ENCODE measurements around the gene DUS2.
A peak's percentile ranks its signal among the peaks of the same experiment; 100 is the strongest.
"Not testable (repeated sequence)": the region's sequence is repeated elsewhere in the genome, so short reads cannot be mapped to it uniquely, and the experiment has no call there.

Gene DUS2

GRCh38 chr16:67996666-67997065 is 26.4 kb upstream of the DUS2 start:
- no peak overlapping the region for H3K27ac ChIP-seq
- no peak for TF ChIP-seq CTCF (IDR thresholded peaks at IDR 0.05; ENCODE audit: low read depth, low read length, missing control alignments)
- DNase-seq: no peak
- in situ Hi-C loops (cut with HindIII; ENCODE audit: low pct_ligation_motif_present, low sequenced_read_pairs): no loop called here
- H3K4me3 ChIP-seq (ENCODE audit: low read depth, low read length): no peak overlapping the region
- no peaks in the 10 kb centered on the region for H3K27me3 ChIP-seq (replicated peaks)
- H3K36me3 ChIP-seq (replicated peaks): no peaks in the 10 kb centered on the region

DNA sequence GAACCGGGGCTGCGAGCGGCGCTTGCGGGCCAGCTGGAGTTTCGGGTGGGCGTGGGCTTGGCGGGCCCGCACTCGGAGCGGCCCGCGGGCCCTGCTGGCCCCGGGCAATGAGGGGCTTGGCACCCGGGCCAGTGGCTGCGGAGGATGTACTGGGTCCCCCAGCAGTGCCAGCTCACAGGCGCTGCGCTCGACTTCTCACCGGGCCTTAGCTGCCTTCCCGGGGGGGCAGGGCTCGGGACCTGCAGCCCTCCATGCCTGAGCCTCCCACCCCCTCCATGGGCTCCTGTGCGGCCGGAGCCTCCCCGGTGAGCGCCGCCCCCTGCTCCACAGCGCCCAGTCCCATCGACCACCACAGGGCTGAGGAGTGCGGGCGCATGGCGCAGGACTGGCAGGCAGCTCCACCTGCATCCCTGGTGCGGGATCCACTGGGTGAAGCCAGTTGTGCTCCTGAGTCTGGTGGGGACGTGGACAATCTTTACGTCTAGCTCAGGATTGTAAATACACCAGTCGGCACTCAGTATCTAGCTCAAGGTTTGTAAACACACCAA is 24.8 kb upstream of the DUS2 start:
- DNase-seq; H3K4me3 ChIP-seq (ENCODE audit: low read depth, low read length); in situ Hi-C loops (cut with HindIII; ENCODE audit: low pct_ligation_motif_present, low sequenced_read_pairs): not testable (repeated sequence)

DNA sequence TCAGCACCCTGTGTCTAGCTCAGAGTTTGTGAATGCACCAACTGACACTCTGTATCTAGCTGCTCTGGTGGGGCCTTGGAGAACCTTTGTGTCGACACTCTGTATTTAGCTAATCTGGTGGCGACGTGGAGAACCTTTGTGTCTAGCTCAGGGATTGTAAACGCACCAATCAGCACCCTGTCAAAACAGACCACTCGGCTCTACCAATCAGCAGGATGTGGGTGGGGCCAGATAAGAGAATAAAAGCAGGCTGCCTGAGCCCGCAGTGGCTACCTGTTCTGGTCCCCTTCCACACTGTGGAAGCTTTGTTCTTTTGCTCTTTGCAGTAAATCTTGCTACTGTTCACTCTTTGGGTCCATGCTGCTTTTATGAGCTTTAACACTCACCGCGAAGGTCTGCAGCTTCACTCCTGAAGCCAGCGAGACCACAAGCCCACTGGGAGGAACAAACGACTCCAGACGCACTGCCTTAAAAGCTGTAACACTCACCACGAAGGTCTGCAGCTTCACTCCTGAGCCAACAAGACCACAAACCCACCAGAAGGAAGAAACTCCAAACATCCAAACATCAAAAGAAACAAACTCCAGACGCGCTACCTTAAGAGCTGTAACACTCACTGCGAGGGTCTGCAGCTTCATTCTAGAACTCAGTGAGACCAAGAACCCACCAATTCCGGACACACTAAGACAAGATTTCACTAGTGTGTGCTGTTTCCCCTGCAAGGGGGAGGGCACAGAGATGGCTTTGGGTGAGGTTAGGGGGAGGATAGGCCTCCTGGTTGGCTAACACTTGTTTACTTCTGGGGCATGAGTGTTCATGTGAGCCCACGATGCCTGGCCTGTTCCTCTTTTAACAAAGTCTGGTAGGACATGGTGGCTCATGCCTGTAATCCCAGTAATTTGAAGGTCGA is 24.1 kb upstream of the DUS2 start, which contains the start of gene DPEP2:
Gene DPEP2, minus strand, starts transcription at position 706 of the 910 bp plus-strand sequence. CDS start 6,272 bp downstream, outside the sequence.
- DNase-seq; in situ Hi-C loops (cut with HindIII; ENCODE audit: low pct_ligation_motif_present, low sequenced_read_pairs); H3K27ac ChIP-seq; H3K36me3 ChIP-seq (replicated peaks); H3K27me3 ChIP-seq (replicated peaks); H3K4me3 ChIP-seq (ENCODE audit: low read depth, low read length): not testable (repeated sequence)

More for the DNA sequence above, 24.8 kb upstream of the DUS2 start:
- not testable (repeated sequence) for H3K27me3 ChIP-seq (replicated peaks); H3K36me3 ChIP-seq (replicated peaks); H3K27ac ChIP-seq

GRCh38 chr16:67999985-68000384 is 23.1 kb upstream of the DUS2 start:
- no peaks in the 10 kb centered on the region for H3K27me3 ChIP-seq (replicated peaks)
- no peaks in the 10 kb centered on the region for H3K36me3 ChIP-seq (replicated peaks)
- no peak overlapping the region for H3K27ac ChIP-seq
- H3K4me3 ChIP-seq (ENCODE audit: low read depth, low read length): no peak overlapping the region
- no peak for TF ChIP-seq CTCF (IDR thresholded peaks at IDR 0.05; ENCODE audit: low read depth, low read length, missing control alignments)
- in situ Hi-C loops (cut with HindIII; ENCODE audit: low pct_ligation_motif_present, low sequenced_read_pairs): no loop called here
- no peak for DNase-seq

- no peak for DNase-seq
- in situ Hi-C loops (cut with HindIII; ENCODE audit: low pct_ligation_motif_present, low sequenced_read_pairs): no loop called here
- no peak overlapping the region for H3K27ac ChIP-seq
These were observed 22.6 kb upstream of the DUS2 start for GRCh38 chr16:68000450-68000849.

GRCh38 chr16:68003031-68003430 is 20.1 kb upstream of the DUS2 start:
- no peaks in the 10 kb centered on the region for H3K27me3 ChIP-seq (replicated peaks)
- no peak overlapping the region for H3K27ac ChIP-seq
- no peak overlapping the region for H3K4me3 ChIP-seq (ENCODE audit: low read depth, low read length)
- H3K36me3 ChIP-seq (replicated peaks): no peaks in the 10 kb centered on the region
- TF ChIP-seq CTCF (IDR thresholded peaks at IDR 0.05; ENCODE audit: low read depth, low read length, missing control alignments): no peak
- in situ Hi-C loops (cut with HindIII; ENCODE audit: low pct_ligation_motif_present, low sequenced_read_pairs): no loop called here
- DNase-seq: peak; percentile 68

More at GRCh38 chr16:68000450-68000849, 22.6 kb upstream of the DUS2 start:
- no peak for TF ChIP-seq CTCF (IDR thresholded peaks at IDR 0.05; ENCODE audit: low read depth, low read length, missing control alignments)
- H3K27me3 ChIP-seq (replicated peaks): no peaks in the 10 kb centered on the region
- H3K4me3 ChIP-seq (ENCODE audit: low read depth, low read length): no peak overlapping the region
- H3K36me3 ChIP-seq (replicated peaks): no peaks in the 10 kb centered on the region

Measured in brain microvascular endothelial cell (primary cell).